GM11168 (cell line): ENCODE measurements around the gene SMAP1.
"Not testable (repeated sequence)": the region's sequence is repeated elsewhere in the genome, so short reads cannot be mapped to it uniquely, and the experiment has no call there.

ENCODE experiments used
- in situ Hi-C: fragments of 300-500 bp; cut with MboI; formaldehyde crosslinking; loops from one replicate; pipeline ENCODE4 v1.12.0; 2022; ENCODE audit warnings: low sequenced_read_pairs; ENCODE audit not compliant: unreplicated experiment

Gene SMAP1

DNA sequence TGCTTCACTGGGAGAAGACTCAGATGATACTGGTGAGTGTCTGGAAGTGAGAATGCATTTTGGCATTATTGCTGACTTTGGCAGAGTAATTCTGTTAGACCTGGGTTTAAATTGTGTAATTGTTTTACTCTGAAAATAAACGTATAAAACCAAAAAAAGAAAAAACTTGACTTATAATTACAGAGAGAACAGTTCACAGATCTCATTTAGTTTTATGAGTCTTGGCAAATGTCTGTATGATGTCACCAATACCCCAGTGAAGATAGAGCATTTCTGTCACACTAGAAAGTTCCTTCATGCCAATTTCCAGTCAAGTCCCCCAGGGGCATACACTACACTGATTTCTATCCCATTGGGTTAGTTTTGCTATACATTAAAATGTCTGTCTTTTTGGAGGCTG is 67.3 kb downstream of the SMAP1 start:
- in situ Hi-C loops = no loop called here

GRCh38 chr6:70735513-70735912 is 67.8 kb downstream of the SMAP1 start:
- in situ Hi-C loops = no loop called here

DNA sequence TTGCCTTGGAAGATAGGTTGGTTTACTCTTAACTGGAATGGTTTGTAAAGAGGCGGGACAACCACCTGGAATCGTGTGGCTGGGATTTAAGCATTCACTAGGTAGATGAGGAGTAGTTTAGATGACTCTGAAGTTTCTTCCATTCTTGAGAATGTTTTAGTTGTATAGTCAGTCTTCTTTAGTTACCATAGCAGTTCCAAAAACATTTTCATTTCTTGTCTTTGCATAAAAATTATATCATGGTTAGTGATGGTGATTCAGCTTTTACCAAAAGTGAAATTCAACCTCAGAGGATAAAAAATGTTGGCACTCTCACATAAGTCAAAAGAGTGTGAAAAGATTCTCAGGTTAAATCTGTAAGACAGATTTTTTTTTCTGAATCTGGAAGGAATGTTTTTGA is 70.3 kb downstream of the SMAP1 start:
- in situ Hi-C loops = no loop called here

GRCh38 chr6:70739534-70739933 is 71.9 kb downstream of the SMAP1 start:
- in situ Hi-C loops = no loop called here

DNA sequence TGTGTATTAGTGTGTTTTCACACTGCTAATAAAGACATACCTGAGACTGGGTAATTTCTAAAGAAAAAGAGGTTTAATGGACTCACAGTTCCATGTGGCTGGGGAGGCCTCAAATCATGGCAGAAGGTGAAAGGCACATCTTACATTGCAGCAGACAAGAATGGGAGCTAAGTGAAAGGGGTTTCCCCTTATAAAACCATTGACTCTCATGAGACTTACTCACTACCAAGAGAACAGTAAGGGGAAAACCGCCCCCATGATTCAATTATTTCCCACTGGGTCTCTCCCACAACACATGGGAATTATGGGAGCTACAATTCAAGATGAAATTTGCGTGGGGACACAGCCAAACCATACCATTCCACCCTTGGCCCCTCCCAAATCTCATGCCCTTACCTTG is 73.1 kb downstream of the SMAP1 start:
- in situ Hi-C loops = not testable (repeated sequence)

- in situ Hi-C loops = not testable (repeated sequence)
Observed at GRCh38 chr6:70742462-70742861, 74.8 kb downstream of the SMAP1 start.

- in situ Hi-C loops = no loop called here
Observed at GRCh38 chr6:70753870-70754380, 86.2 kb downstream of the SMAP1 start.

- in situ Hi-C loops = no loop called here
Observed at GRCh38 chr6:70758883-70759282, 91.2 kb downstream of the SMAP1 start.

- in situ Hi-C loops = no loop called here
Observed at GRCh38 chr6:70763754-70764510, 96.2 kb downstream of the SMAP1 start.

- in situ Hi-C loops = no loop called here
Observed at GRCh38 chr6:70764706-70765105, 97.0 kb downstream of the SMAP1 start.

DNA sequence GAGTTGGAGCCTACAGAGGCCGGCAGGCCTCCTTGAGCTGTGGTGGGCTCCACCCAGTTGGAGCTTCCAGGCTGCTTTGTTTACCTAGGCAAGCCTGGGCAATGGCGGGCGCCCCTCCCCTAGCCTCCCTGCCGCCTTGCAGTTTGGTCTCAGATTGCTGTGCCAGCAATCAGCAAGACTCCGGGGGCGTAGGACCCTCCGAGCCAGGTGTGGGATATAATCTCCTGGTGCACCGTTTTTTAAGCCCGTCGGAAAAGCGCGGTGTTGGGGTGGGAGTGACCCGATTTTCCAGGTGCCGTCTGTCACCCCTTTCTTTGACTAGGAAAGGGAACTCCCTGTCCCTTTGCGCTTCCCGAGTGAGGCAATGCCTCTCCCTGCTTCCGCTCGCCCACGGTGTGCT is 103.7 kb downstream of the SMAP1 start:
- in situ Hi-C loops = not testable (repeated sequence)

- in situ Hi-C loops = no loop called here
Observed at GRCh38 chr6:70779934-70780333, 112.3 kb downstream of the SMAP1 start.

DNA sequence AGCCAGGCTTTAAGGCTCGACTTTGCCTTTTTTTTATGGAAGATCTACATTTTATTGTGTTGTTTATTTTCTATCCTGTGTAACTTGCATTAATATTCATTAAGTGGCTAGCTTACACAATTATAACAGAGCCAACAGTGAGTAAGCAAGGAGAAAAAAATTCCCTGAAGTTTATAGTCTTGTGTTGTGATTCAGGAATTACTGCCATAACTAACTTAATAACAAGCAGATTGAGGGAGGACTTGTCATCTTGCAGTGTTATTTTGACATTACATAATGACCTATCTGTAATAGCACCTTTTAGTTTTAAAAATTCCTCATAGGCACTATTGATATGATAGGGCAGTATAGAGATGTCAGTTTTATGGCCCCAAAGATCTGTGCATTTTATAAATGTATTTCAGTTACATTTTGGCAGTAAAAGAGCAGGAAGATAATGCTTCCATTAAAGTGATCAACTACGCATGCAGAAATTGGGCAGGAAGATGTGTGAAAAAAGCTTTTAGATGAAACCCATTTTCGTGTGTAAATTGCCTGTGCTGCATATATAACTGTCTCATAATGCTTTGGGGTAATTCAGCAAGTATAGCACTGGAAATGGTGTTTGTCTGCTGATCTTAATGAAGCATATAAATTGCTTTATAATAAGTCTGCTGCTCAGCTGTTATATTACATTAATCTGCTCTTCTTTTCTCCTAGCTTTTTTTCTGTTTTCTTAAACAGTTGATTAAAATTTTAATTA is 123.0 kb downstream of the SMAP1 start:
- in situ Hi-C loops = no loop called here

DNA sequence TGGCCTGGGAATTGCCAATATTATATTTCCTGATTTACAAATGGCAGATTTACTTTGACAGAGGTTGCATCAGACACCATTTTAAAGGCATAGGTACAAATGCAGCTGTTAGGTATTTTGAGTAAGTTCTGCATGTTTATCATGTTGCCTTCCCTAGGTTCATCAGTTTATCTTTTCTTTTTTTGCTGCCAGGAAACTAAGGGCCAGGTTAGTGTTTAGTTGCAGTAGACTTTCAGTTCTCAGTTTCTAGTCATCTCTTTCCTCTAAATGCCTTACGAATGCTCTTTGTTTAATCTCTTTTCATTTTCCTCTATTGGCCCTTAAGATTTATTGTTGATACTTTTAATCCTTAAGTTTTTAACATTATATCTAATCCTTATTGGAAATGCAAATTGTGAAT is 129.9 kb downstream of the SMAP1 start:
- in situ Hi-C loops = no loop called here

GRCh38 chr6:70806086-70806485 is 138.4 kb downstream of the SMAP1 start:
- in situ Hi-C loops = no loop called here

DNA sequence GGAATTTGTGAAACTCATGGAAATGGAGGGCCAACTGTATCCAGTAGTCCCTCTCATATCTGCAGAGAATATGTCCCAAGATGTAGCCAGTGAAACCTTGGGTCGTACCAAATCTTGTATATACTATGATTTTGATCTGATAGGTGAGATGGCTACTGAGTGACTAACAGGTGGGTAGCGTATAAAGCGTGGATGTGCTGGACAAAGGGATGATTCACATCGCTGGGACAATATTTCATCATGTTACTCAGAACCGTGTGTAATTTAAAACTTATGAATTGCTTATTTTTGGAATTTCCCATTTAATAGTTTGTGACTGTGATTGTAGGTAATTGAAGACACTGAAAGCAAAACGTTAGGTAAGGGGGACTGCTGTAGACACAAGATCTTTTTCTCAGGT is 144.1 kb downstream of the SMAP1 start:
- in situ Hi-C loops = no loop called here

GRCh38 chr6:70813885-70814284 is 146.2 kb downstream of the SMAP1 start:
- in situ Hi-C loops = no loop called here

- in situ Hi-C loops = no loop called here
Observed at GRCh38 chr6:70819646-70820045, 152.0 kb downstream of the SMAP1 start.

GRCh38 chr6:70820778-70821177 is 153.1 kb downstream of the SMAP1 start:
- in situ Hi-C loops = no loop called here

- in situ Hi-C loops = no loop called here
Observed at GRCh38 chr6:70821751-70822150, 154.1 kb downstream of the SMAP1 start.

DNA sequence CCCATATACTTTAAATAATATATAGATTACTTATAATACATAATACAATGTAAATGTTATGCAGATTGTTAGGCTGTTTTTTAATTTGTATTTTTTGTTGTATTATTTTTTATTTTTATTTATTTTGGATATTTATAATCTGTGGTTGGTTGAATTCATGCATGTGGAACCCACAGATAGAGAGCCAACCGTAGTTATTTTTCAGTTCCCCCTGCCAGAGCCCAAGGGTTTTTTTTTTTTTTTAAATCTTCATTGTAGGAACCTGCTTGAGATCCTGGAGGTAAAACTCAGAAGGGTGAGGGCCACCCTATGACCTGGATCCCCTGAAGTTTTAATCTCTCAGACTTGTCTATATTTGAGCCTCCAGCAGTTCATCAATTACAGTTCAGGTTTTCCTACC is 156.0 kb downstream of the SMAP1 start:
- in situ Hi-C loops = no loop called here

DNA sequence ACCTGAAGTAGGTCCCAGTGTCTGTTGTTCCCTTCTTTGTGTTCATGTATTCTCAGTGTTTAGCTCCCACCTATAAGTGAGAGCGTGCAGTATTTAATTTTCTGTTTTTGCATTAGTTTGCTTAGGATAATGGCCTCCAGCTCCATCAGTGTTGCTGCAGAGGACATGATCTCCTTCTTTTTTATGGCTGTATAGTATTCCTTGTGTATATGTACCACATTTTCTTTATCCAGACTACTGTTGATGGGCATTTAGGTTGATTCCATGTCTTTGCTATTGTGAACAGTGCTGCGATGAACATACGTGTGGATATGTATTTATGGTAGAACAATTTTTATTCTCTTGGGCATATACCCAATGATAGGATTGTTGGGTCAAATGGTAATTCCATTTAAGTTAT is 163.7 kb downstream of the SMAP1 start:
- in situ Hi-C loops = no loop called here
